Cardiac muscle cell (in vitro differentiated cells and primary cell): ENCODE results near the gene TEX9. TPM values are rescaled to one million over a fixed set of nuclear protein-coding genes. Genes with fewer than 3 reads are reported as not detected.

ENCODE experiments used
- DNase-seq, 2 donors: peaks; one replicate each; pipeline versions ENCODE4 v3.0.0 to v3.0.0-alpha.2; 2010 to 2017; ENCODE audit warnings: low read depth in 1 of 2, low spot score in 1 of 2
- H3K27ac ChIP-seq: fragments of 200-600 bp; sonication (generic); 2 replicates; pipeline ENCODE4 v1.5.1; 2016
- H3K27me3 ChIP-seq: fragments of 200-600 bp; sonication (generic); 2 replicates; pipeline ENCODE4 v1.6.0; 2016; ENCODE audit warnings: control low read depth
- H3K36me3 ChIP-seq: fragments of 200-600 bp; sonication (generic); 2 replicates; pipeline ENCODE4 v1.5.1; 2016; ENCODE audit warnings: control low read depth
- H3K4me1 ChIP-seq: fragments of 200-600 bp; sonication (generic); 2 replicates; pipeline ENCODE4 v1.8.1; 2017; ENCODE audit warnings: low read depth, mild to moderate bottlenecking, mixed run types
- H3K4me3 ChIP-seq: fragments of 200-600 bp; sonication (generic); 2 replicates; pipeline ENCODE4 v1.5.1; 2016; ENCODE audit warnings: mild to moderate bottlenecking
- H3K9me3 ChIP-seq: fragments of 200-600 bp; sonication (generic); 2 replicates; pipeline ENCODE4 v1.5.1; 2017; ENCODE audit warnings: low read depth, mild to moderate bottlenecking, control low read depth
- polyA plus RNA-seq: library from polyadenylated mRNA; unstranded; fragments of >200 nt; fragmentation: Nextera tagmentation; extraction: Ambion mirVana; gene quantifications from 2 replicates; pipeline ENCODE4 v1.2.1, GENCODE V29; 2016
- total RNA-seq: library from RNA; depleted of rRNA; stranded (reverse); fragments of >200 nt; gene quantifications from 2 replicates; pipeline ENCODE4 v1.2.3, GENCODE V29; 2016
- TF ChIP-seq, protein P1 (sequence below): IDR thresholded peaks from 2 replicates; pipeline ENCODE4 v1.5.1; 2012; ENCODE audit warnings: low read depth, mild to moderate bottlenecking, low read length

Gene TEX9
- total and polyA plus RNA-seq, 2 experiments from 2014 or later = 8.4 to 9.2 TPM

DNA sequence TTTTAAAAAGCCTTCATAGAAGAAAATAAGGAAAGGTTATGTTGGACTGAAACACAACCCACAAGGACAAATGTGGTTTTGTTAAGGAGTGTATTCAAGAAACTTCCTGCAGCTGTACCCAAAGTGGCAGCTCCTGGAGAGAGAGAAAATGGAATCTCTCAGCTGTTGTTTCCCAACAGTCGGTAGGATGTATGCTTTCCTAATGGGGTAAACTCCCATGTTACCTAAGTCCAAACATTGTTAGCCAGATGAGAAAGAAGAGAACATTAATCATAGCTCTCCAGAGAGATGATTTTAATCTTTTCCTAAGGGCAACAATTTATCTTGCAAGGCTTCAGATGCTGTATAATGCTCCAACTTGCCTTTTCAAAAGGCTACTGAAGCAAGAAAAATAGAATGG is 22.6 kb upstream of the TEX9 start:
- Histone ChIP-seq H3K4me3 (no peak overlapping the region), H3K9me3 (no peaks in the 10 kb centered on the region), H3K27ac (no peak overlapping the region), H3K4me1 (peaks cover 6% of the 10 kb centered on the region), H3K36me3 (no peaks in the 10 kb centered on the region), H3K27me3 (no peaks in the 10 kb centered on the region)
- TF ChIP-seq, protein P1, sequence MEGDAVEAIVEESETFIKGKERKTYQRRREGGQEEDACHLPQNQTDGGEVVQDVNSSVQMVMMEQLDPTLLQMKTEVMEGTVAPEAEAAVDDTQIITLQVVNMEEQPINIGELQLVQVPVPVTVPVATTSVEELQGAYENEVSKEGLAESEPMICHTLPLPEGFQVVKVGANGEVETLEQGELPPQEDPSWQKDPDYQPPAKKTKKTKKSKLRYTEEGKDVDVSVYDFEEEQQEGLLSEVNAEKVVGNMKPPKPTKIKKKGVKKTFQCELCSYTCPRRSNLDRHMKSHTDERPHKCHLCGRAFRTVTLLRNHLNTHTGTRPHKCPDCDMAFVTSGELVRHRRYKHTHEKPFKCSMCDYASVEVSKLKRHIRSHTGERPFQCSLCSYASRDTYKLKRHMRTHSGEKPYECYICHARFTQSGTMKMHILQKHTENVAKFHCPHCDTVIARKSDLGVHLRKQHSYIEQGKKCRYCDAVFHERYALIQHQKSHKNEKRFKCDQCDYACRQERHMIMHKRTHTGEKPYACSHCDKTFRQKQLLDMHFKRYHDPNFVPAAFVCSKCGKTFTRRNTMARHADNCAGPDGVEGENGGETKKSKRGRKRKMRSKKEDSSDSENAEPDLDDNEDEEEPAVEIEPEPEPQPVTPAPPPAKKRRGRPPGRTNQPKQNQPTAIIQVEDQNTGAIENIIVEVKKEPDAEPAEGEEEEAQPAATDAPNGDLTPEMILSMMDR = no peak
- DNase-seq = peak in 1 of 2 donors; percentile 33

- H3K27me3 ChIP-seq = no peaks in the 10 kb centered on the region
- no peaks in the 10 kb centered on the region for H3K36me3 ChIP-seq
- no peaks in the 10 kb centered on the region for H3K9me3 ChIP-seq
- no peaks in the 10 kb centered on the region for H3K4me1 ChIP-seq
- no peak for DNase-seq
- TF ChIP-seq, protein P1 = no peak
- no peak overlapping the region for H3K4me3 ChIP-seq
- H3K27ac ChIP-seq = no peak overlapping the region
Observed at GRCh38 chr15:56343879-56344278, 21.3 kb upstream of the TEX9 start.

GRCh38 chr15:56344336-56344735 is 20.9 kb upstream of the TEX9 start:
- Histone ChIP-seq H3K27ac (no peak overlapping the region), H3K27me3 (no peaks in the 10 kb centered on the region), H3K4me1 (no peaks in the 10 kb centered on the region), H3K4me3 (no peak overlapping the region), H3K9me3 (no peaks in the 10 kb centered on the region), H3K36me3 (no peaks in the 10 kb centered on the region)
- TF ChIP-seq, protein P1 = no peak
- no peak for DNase-seq

DNA sequence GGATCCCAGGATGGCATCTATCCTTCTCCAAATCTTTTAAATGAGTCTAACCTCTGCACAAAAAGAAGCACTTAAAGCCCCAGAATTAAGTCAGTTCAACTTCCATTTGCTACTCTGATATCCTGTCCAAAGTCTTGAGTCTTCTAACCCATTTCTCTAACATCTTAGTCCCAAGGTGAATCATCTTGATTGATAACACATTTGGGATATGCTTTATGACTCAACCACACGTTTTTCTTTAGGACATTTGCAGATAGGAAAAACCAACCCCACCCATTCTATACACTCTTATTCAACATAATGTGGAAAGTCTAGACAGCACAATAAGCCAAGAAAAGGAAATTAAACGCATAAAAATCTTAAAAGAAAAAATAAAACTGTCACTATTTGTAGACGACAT is 18.8 kb upstream of the TEX9 start:
- no peak overlapping the region for H3K27ac ChIP-seq
- H3K4me3 ChIP-seq = no peak overlapping the region
- H3K36me3 ChIP-seq = no peaks in the 10 kb centered on the region
- no peaks in the 10 kb centered on the region for H3K4me1 ChIP-seq
- H3K27me3 ChIP-seq = no peaks in the 10 kb centered on the region
- DNase-seq = no peak
- TF ChIP-seq, protein P1 = no peak
- H3K9me3 ChIP-seq = no peaks in the 10 kb centered on the region

DNA sequence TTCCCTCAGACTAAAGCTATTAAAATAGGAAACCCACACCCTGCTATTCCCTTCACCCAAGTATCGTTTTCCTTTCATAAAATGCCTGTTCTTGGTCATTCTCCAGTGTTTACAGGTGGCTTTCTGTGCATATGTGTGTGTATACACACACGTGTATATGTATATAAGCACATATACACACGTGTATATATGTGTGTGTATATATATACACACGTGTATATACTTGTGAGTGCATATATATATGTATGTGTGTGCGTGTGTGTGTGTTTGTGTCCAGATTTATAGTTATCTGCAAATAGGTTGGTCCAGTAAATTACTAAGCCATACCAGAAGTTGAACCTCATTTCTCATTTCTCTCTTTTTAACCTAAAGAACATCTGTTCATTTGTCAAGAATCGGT is 15.7 kb upstream of the TEX9 start:
- Histone ChIP-seq H3K4me3 (no peak overlapping the region), H3K27me3 (no peaks in the 10 kb centered on the region), H3K4me1 (no peaks in the 10 kb centered on the region), H3K27ac (no peak overlapping the region), H3K36me3 (no peaks in the 10 kb centered on the region), H3K9me3 (no peaks in the 10 kb centered on the region)
- TF ChIP-seq, protein P1 = no peak
- no peak for DNase-seq

DNA sequence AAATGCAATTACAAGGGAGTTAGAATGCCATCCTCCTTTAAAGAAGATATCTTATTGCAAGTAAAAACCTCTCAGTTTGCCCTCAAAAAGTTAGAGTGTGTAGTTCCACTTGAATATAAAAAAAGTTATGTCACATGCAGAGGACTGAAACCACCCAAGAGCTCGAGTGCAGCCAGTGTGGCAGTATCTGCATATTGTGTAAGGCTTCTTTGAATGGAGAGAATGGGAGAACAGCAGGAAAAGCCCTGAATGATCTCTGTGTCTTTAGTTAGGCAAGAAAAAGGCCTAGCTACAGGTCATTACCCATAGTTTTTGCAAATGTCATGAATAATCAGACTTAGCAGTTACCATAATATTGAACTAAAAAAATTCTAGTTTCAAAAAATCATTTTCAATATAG is 13.9 kb upstream of the TEX9 start:
- Histone ChIP-seq H3K9me3 (no peaks in the 10 kb centered on the region), H3K27ac (no peak overlapping the region), H3K4me3 (no peak overlapping the region), H3K36me3 (no peaks in the 10 kb centered on the region), H3K27me3 (no peaks in the 10 kb centered on the region), H3K4me1 (no peaks in the 10 kb centered on the region)
- TF ChIP-seq, protein P1 = no peak
- no peak for DNase-seq
